ENCODE results near the gene ERP44. TPM values are rescaled to one million over a fixed set of nuclear protein-coding genes. Genes with fewer than 3 reads are reported as not detected.

The ERP44 gene
- total RNA-seq, 3 donors from 2014 or later, result 15.7 to 17.8 (median 17.7) TPM

GRCh38 chr9:100020121-100020795, 78.5 kb downstream of the ERP44 start:
- Histone ChIP-seq H3K4me1 (no peaks in the 10 kb centered on the region), H3K27me3 (no peaks in the 10 kb centered on the region), H3K4me3 (no peak overlapping the region), H3K36me3 (no peaks in the 10 kb centered on the region), H3K9me3 (no peaks in the 10 kb centered on the region), H3K27ac (no peak overlapping the region)
- no peak for DNase-seq (ENCODE audit: low spot score in 2 of 2)
- TF ChIP-seq CTCF (IDR thresholded peaks at IDR 0.05) (no peak), POLR2AphosphoS5 (IDR thresholded peaks at IDR 0.05) (no peak)
- intact Hi-C loops (cut with DNase I; ENCODE audit: low total_unique reads), result no loop called here

- no peak for TF ChIP-seq CTCF (IDR thresholded peaks at IDR 0.05)
- TF ChIP-seq POLR2AphosphoS5 (IDR thresholded peaks at IDR 0.05), result no peak
- no peaks in the 10 kb centered on the region for H3K4me1 ChIP-seq
- no peak overlapping the region for H3K4me3 ChIP-seq
- H3K9me3 ChIP-seq, result no peaks in the 10 kb centered on the region
- H3K27ac ChIP-seq, result no peak overlapping the region
- no peaks in the 10 kb centered on the region for H3K36me3 ChIP-seq
- DNase-seq (ENCODE audit: low spot score in 2 of 2), result no peak
- H3K27me3 ChIP-seq, result no peaks in the 10 kb centered on the region
- intact Hi-C loops (cut with DNase I; ENCODE audit: low total_unique reads), result no loop called here
These were observed 79.3 kb downstream of the ERP44 start for GRCh38 chr9:100019541-100019940.

- peaks cover 0 to 10% of the 10 kb centered on the region in 2 donors for H3K9me3 ChIP-seq
- DNase-seq (ENCODE audit: low spot score in 2 of 2), result no peak
- no peaks in the 10 kb centered on the region for H3K36me3 ChIP-seq
- intact Hi-C loops (cut with DNase I; ENCODE audit: low total_unique reads), result no loop called here
- H3K27me3 ChIP-seq, result no peaks in the 10 kb centered on the region
- H3K4me3 ChIP-seq, result no peak overlapping the region
- no peaks in the 10 kb centered on the region for H3K4me1 ChIP-seq
- no peak overlapping the region for H3K27ac ChIP-seq
- TF ChIP-seq POLR2A (IDR thresholded peaks at IDR 0.05) (no peak), POLR2AphosphoS5 (IDR thresholded peaks at IDR 0.05) (no peak), CTCF (IDR thresholded peaks at IDR 0.05) (no peak)
These were observed 84.0 kb downstream of the ERP44 start for GRCh38 chr9:100014846-100015245.

- no peaks in the 10 kb centered on the region for H3K27me3 ChIP-seq
- peaks cover 0 to 10% of the 10 kb centered on the region in 2 donors for H3K9me3 ChIP-seq
- H3K27ac ChIP-seq, result no peak overlapping the region
- H3K4me3 ChIP-seq, result no peak overlapping the region
- TF ChIP-seq CTCF (IDR thresholded peaks at IDR 0.05), result no peak
- TF ChIP-seq POLR2A (IDR thresholded peaks at IDR 0.05), result no peak
- no peak for TF ChIP-seq POLR2AphosphoS5 (IDR thresholded peaks at IDR 0.05)
- H3K4me1 ChIP-seq, result no peaks in the 10 kb centered on the region
- no peak for DNase-seq (ENCODE audit: low spot score in 2 of 2)
- intact Hi-C loops (cut with DNase I; ENCODE audit: low total_unique reads), result no loop called here
- H3K36me3 ChIP-seq, result no peaks in the 10 kb centered on the region
These were observed 85.2 kb downstream of the ERP44 start for GRCh38 chr9:100013573-100013972.

GRCh38 chr9:100012279-100012678, 86.5 kb downstream of the ERP44 start:
- intact Hi-C loops (cut with DNase I; ENCODE audit: low total_unique reads), result no loop called here

More at GRCh38 chr9:100012279-100012678, 86.5 kb downstream of the ERP44 start:
- Histone ChIP-seq H3K27ac (no peak overlapping the region), H3K4me3 (no peak overlapping the region), H3K9me3 (peaks cover 0 to 10% of the 10 kb centered on the region in 2 donors), H3K27me3 (no peaks in the 10 kb centered on the region), H3K36me3 (no peaks in the 10 kb centered on the region), H3K4me1 (no peaks in the 10 kb centered on the region)
- TF ChIP-seq POLR2A (IDR thresholded peaks at IDR 0.05), result no peak
- no peak for TF ChIP-seq POLR2AphosphoS5 (IDR thresholded peaks at IDR 0.05)
- no peak for TF ChIP-seq CTCF (IDR thresholded peaks at IDR 0.05)
- no peak for DNase-seq (ENCODE audit: low spot score in 2 of 2)

Measured in breast epithelium (tissue), 4 donors.